Transverse colon (tissue), 4 donors: ENCODE results near the gene PCBP3. TPM values are rescaled to one million over a fixed set of nuclear protein-coding genes. Genes with fewer than 3 reads are reported as not detected.
"Not testable (repeated sequence)": the region's sequence is repeated elsewhere in the genome, so short reads cannot be mapped to it uniquely, and the experiment has no call there.

Experiments
- DNase-seq: peaks from one replicate; pipeline ENCODE4 v3.0.0-alpha.2; 2019
- H3K27ac ChIP-seq, 4 donors: fragments of 200-600 bp; sonication (generic); 2 replicates each; pipeline ENCODE4 v1.5.1; 2016 to 2018; ENCODE audit warnings: inconsistent platforms in 4 of 4
- H3K27me3 ChIP-seq: fragments of 200-600 bp; sonication (generic); 2 replicates; pipeline ENCODE4 v1.5.1; 2017; ENCODE audit warnings: inconsistent platforms
- H3K36me3 ChIP-seq, 4 donors: fragments of 200-600 bp; sonication (generic); 2 replicates each; pipeline ENCODE4 v1.5.1; 2017 to 2019; ENCODE audit warnings: inconsistent platforms in 4 of 4
- H3K4me1 ChIP-seq, 4 donors: fragments of 200-600 bp; sonication (generic); 2 replicates each; pipeline ENCODE4 v1.5.1; 2017 to 2020; ENCODE audit warnings: inconsistent platforms in 4 of 4
- H3K4me3 ChIP-seq, 4 donors: fragments of 200-600 bp; sonication (generic); 1 replicate in 1 of 4; 2 replicates in 3 of 4; pipeline versions ENCODE4 v1.5.1 to v1.6.1; 2017 to 2019; ENCODE audit warnings: inconsistent platforms in 4 of 4
- H3K9me3 ChIP-seq, 2 donors: fragments of 200-600 bp; sonication (generic); 2 replicates each; pipeline ENCODE4 v1.5.1; 2017 to 2019; ENCODE audit warnings: inconsistent platforms in 2 of 2
- CTCF ChIP-seq, 5 experiments: fragments of 200-600 bp in 3 of 5; fragments of 450-650 bp in 2 of 5; sonication (generic) in 3 of 5; IDR thresholded peaks; 1 replicate in 2 of 5; 2 replicates in 3 of 5; pipeline ENCODE4 v1.5.1; 2016 to 2017; ENCODE audit warnings: antibody characterized with exemption in 5 of 5, inconsistent platforms in 3 of 5, mild to moderate bottlenecking in 2 of 5, moderate library complexity in 1 of 5
- EP300 ChIP-seq: sonication (generic); formaldehyde crosslinking; IDR thresholded peaks from one replicate; pipeline ENCODE4 v1.6.1; 2017; ENCODE audit warnings: antibody characterized with exemption, low read depth
- POLR2A ChIP-seq: fragments of 450-650 bp; IDR thresholded peaks from one replicate; pipeline ENCODE4 v1.6.1; 2016; ENCODE audit warnings: antibody characterized with exemption, mild to moderate bottlenecking, moderate library complexity
- POLR2AphosphoS5 ChIP-seq, 3 donors: sonication (generic); formaldehyde crosslinking; IDR thresholded peaks; one replicate each; pipeline ENCODE4 v1.6.1; 2016; ENCODE audit warnings: antibody characterized with exemption in 3 of 3
- WGBS, 2 donors: methylation state at CpG; one replicate each; pipeline ENCODE4 v1.1.5; 2018; ENCODE audit warnings: low coverage in 1 of 2; 5-methylcytosine and 5-hydroxymethylcytosine counted together
- in situ Hi-C, 4 donors: fragments of 200-750 bp; cut with MboI; loops; one replicate each; pipeline versions ENCODE4 v1.15.0 to v1.15.1; 2017; ENCODE audit warnings: low sequenced_read_pairs in 3 of 4, low pct_ligation_motif_present in 1 of 4, low pct_unique_long_range_greater_than_20kb in 1 of 4
- intact Hi-C: fragments of 100-400 bp; cut with DNase I; formaldehyde crosslinking; loops from one replicate; pipeline ENCODE4 v1.15.1; 2023; ENCODE audit warnings: low total_unique reads
- total RNA-seq, 4 donors: library from RNA; depleted of rRNA; stranded (reverse); fragments of >200 nt; gene quantifications; one replicate each; pipeline ENCODE4 v1.1.0, GENCODE V29; 2016

Gene PCBP3
- total RNA-seq, 4 donors from 2014 or later, result 0.80 to 7.8 (median 5.3) TPM

DNA sequence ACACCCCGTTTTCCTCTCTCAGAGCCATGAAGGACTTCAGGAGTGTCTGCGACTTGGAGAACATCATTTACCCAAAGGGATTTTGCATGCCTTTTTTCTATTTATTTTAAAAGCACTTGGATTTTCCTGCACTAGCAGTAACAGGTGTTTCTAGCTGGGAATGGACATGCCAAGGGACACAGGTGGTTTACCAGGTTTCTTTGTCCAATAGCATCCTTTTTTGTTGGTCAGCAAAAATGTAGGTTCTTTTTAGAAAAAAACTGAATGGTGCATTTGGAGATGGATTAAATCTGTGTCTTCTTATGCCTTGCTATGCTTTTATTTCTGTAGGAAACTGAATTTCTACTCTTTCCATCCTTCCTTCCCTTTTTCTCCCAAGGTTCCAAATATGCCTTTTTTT is 205.3 kb downstream of the PCBP3 start:
- Histone ChIP-seq H3K27me3 (no peaks in the 10 kb centered on the region), H3K4me3 (no peak overlapping the region), H3K36me3 (no peaks in the 10 kb centered on the region), H3K9me3 (no peaks in the 10 kb centered on the region), H3K4me1 (peaks cover 0 to 5% (median 0%) of the 10 kb centered on the region in 4 donors), H3K27ac (no peak overlapping the region)
- no peak for DNase-seq
- intact Hi-C loops (no loop called here), in situ Hi-C loops (no loop called here)
- TF ChIP-seq POLR2AphosphoS5 (IDR thresholded peaks at IDR 0.05) (no peak), CTCF (IDR thresholded peaks at IDR 0.05) (no peak), POLR2A (no peak), EP300 (no peak)
- WGBS, 2 donors, result 63 to 100% methylated on average over 1 to 2 of the region's 2 CpGs

- no peak overlapping the region for H3K27ac ChIP-seq
- peaks cover 0 to 5% (median 0%) of the 10 kb centered on the region in 4 donors for H3K4me1 ChIP-seq
- intact Hi-C loops (no loop called here), in situ Hi-C loops (no loop called here)
- H3K4me3 ChIP-seq, result no peak overlapping the region
- H3K9me3 ChIP-seq, result no peaks in the 10 kb centered on the region
- DNase-seq, result no peak
- no peak for TF ChIP-seq CTCF (IDR thresholded peaks at IDR 0.05)
- TF ChIP-seq EP300, result no peak
- no peak for TF ChIP-seq POLR2A
- no peak for TF ChIP-seq POLR2AphosphoS5 (IDR thresholded peaks at IDR 0.05)
- 89 to 96% methylated on average over 5 to 10 of the region's 10 CpGs for WGBS, 2 donors
- no peaks in the 10 kb centered on the region for H3K36me3 ChIP-seq
- H3K27me3 ChIP-seq, result no peaks in the 10 kb centered on the region
Measured at GRCh38 chr21:45849651-45850050, 206.1 kb downstream of the PCBP3 start.

DNA sequence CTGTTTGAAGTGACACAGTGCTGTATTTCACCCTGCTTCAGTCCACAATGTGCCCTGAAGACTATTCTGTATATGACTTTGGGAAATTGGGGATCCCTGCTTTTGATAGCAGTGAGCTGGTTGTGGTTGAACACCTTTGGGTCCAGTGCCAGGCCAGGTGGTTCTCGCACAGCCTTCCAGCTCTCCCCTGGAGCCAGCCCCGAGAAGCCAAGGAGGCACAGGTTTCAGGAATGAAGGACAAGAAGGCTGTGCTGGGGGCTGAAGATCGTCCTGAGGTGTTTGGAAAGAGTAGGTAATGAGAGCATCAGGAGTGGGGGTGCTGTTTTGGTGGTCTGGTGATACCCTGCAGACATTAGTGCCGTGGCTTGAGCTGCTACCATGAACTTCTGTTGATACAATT is 206.7 kb downstream of the PCBP3 start:
- H3K36me3 ChIP-seq, result no peaks in the 10 kb centered on the region
- TF ChIP-seq CTCF (IDR thresholded peaks at IDR 0.05) (no peak), POLR2A (no peak), POLR2AphosphoS5 (IDR thresholded peaks at IDR 0.05) (no peak), EP300 (no peak)
- no peak overlapping the region for H3K4me3 ChIP-seq
- H3K9me3 ChIP-seq, result no peaks in the 10 kb centered on the region
- 75% methylated on average over 4 of the region's 4 CpGs; no CpG with 5 or more reads in 1 of the 2 donors for WGBS, 2 donors
- in situ Hi-C loops (no loop called here), intact Hi-C loops (no loop called here)
- H3K27me3 ChIP-seq, result no peaks in the 10 kb centered on the region
- H3K4me1 ChIP-seq, result peaks cover 0 to 5% (median 0%) of the 10 kb centered on the region in 4 donors
- no peak overlapping the region for H3K27ac ChIP-seq
- no peak for DNase-seq

GRCh38 chr21:45852386-45852785 is 208.9 kb downstream of the PCBP3 start:
- H3K4me1 ChIP-seq, H3K36me3 ChIP-seq, H3K4me3 ChIP-seq, H3K27ac ChIP-seq, intact Hi-C loops, in situ Hi-C loops, H3K27me3 ChIP-seq, DNase-seq, H3K9me3 ChIP-seq: not testable (repeated sequence)
- 71 to 75% methylated on average over 2 to 4 of the region's 5 CpGs for WGBS, 2 donors

DNA sequence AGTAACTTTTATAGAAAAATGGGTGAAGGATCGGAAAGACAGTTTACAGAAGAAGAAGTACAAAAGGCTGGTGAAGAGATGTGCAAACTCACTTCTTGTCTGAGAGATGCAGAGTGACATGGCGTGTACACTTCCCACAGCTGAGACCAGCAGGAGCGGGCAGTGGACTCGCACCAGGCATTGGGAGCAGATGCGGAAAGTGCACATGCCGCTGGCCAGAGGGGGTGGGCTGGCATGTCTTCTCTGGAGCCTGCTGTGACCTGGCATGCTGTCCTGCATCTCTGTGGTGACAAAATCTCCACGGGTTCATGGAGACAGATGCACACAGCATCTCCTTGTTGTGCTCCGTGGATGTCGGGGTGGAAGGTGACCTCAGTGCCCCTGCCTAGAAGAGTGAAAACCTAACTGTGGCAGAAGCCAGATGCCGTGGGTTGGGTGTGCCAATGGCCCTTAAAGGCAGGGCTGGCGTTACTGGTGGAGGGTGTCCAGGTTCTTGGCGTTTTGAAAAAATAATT is 209.4 kb downstream of the PCBP3 start:
- intact Hi-C loops (no loop called here), in situ Hi-C loops (no loop called here)
- 84 to 100% methylated on average over 2 to 12 of the region's 12 CpGs for WGBS, 2 donors
- Histone ChIP-seq H3K27me3 (no peaks in the 10 kb centered on the region), H3K36me3 (no peaks in the 10 kb centered on the region), H3K4me1 (no peaks in the 10 kb centered on the region), H3K4me3 (no peak overlapping the region), H3K9me3 (no peaks in the 10 kb centered on the region), H3K27ac (no peak overlapping the region)
- no peak for DNase-seq
- TF ChIP-seq POLR2AphosphoS5 (IDR thresholded peaks at IDR 0.05) (no peak), EP300 (no peak), CTCF (IDR thresholded peaks at IDR 0.05) (no peak), POLR2A (no peak)
